Measurements from ENCODE around the gene CMTM4. TPM values are rescaled to one million over a fixed set of nuclear protein-coding genes. Genes with fewer than 3 reads are reported as not detected.
"Not testable (repeated sequence)": the region's sequence is repeated elsewhere in the genome, so short reads cannot be mapped to it uniquely, and the experiment has no call there.

Gene CMTM4
- total RNA-seq, 1 donor from 2014 or later: 82.3 TPM

DNA sequence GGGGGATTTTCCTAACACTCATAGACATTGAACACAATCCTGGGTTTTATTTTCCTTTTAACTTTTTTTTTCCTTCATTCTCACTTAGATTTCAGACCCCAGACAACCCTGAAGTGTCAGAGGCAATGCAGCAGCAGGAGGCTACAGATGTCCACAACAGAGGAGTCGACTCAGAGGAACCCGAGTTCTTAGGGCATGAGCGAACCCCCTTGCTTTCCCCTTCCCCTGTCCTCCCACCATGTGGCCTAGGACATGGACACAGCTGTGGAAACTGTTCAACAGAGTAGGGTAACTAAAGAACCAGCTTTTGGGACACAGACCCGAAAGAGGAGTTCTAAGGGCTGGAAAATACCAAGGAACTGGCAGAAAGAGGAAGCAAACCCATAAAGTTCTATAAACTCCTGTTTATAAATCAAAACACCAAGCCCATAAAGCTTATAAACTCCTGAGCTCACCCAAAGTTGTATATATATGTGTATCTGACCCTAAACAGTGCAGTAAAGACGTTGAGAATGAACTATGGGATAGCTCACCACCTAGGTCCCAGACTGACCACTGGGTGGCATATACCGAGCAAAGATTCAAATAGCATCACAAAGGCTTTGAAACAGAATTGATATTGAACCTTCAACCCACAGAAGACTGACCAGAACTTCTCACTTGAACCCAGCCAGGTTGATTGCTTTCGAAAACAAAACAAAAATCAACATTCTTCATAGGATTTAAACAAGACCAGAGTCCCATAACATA lies 33.9 kb downstream of the CMTM4 start:
- Mint-ChIP-seq H3K27me3 (no peaks in the 10 kb centered on the region), H3K4me1 (ENCODE audit: low read depth) (peaks cover 19% of the 10 kb centered on the region), H3K27ac (no peak overlapping the region), H3K9me3 (ENCODE audit: low read depth) (no peaks in the 10 kb centered on the region), H3K4me3 (ENCODE audit: low read depth) (no peak overlapping the region), H3K36me3 (ENCODE audit: insufficient read depth) (no peaks in the 10 kb centered on the region)
- DNase-seq (ENCODE audit: low spot score, unreplicated experiment): no peak
- TF ChIP-seq, protein P1, sequence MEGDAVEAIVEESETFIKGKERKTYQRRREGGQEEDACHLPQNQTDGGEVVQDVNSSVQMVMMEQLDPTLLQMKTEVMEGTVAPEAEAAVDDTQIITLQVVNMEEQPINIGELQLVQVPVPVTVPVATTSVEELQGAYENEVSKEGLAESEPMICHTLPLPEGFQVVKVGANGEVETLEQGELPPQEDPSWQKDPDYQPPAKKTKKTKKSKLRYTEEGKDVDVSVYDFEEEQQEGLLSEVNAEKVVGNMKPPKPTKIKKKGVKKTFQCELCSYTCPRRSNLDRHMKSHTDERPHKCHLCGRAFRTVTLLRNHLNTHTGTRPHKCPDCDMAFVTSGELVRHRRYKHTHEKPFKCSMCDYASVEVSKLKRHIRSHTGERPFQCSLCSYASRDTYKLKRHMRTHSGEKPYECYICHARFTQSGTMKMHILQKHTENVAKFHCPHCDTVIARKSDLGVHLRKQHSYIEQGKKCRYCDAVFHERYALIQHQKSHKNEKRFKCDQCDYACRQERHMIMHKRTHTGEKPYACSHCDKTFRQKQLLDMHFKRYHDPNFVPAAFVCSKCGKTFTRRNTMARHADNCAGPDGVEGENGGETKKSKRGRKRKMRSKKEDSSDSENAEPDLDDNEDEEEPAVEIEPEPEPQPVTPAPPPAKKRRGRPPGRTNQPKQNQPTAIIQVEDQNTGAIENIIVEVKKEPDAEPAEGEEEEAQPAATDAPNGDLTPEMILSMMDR (IDR thresholded peaks at IDR 0.05; ENCODE audit: unreplicated experiment): peak; percentile 47

DNA sequence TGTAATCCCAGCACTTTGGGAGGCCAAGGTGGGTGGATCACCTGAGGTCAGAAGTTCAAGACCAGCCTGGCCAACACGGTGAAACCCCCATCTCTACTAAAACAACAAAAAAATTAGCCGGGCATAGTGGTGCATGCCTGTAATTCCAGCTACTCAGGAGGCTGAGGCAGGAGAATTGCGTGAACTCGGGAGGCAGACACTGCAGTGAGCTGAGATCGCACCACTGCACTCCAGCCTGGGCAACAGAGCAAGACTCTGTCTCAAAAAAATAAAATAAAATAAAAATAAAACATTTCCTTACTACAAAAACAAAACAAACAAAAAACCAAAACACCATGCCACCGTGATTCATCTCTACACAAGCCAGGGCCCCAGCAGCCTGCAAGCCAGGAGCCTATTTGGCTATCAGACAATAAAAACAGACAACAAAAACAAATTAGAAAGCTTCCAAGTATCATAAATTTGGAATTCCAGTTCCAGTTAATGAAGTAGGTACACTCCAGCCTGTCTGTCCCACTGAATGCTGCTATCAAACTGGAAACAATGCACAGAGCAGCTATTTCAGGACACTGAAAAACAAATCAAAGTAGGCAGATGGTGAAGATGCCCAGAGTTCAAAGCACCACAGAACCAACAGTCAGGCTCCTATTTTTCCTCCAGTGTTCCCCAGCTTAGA lies 34.7 kb downstream of the CMTM4 start:
- DNase-seq (ENCODE audit: low spot score, unreplicated experiment); H3K27me3 Mint-ChIP-seq; H3K27ac Mint-ChIP-seq; H3K4me3 Mint-ChIP-seq (ENCODE audit: low read depth); H3K9me3 Mint-ChIP-seq (ENCODE audit: low read depth); H3K36me3 Mint-ChIP-seq (ENCODE audit: insufficient read depth): not testable (repeated sequence)
- H3K4me1 Mint-ChIP-seq (ENCODE audit: low read depth): peaks cover 19% of the 10 kb centered on the region

DNA sequence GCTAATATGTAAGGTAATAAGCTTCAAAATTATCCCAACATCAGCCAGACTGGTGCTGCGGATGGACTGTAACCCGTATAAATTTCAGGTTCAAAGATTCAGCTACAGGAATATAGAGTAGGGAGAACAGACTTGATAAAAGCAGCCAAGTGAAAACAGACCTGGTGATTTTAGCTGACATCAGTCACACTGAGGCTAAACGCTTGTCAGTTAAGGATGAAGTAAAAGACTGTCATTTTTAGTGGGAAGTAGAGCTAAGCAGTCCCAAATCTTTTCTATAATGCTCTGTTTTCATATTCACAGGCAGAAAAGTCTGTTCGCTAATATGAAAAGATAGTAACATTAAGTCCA lies 35.4 kb downstream of the CMTM4 start:
- Mint-ChIP-seq H3K27me3 (no peaks in the 10 kb centered on the region), H3K4me3 (ENCODE audit: low read depth) (no peak overlapping the region), H3K4me1 (ENCODE audit: low read depth) (peaks cover 19% of the 10 kb centered on the region), H3K9me3 (ENCODE audit: low read depth) (no peaks in the 10 kb centered on the region), H3K36me3 (ENCODE audit: insufficient read depth) (no peaks in the 10 kb centered on the region), H3K27ac (peak overlapping the region; percentile 29)
- TF ChIP-seq, protein P1 (IDR thresholded peaks at IDR 0.05; ENCODE audit: unreplicated experiment): no peak
- no peak for DNase-seq (ENCODE audit: low spot score, unreplicated experiment)

DNA sequence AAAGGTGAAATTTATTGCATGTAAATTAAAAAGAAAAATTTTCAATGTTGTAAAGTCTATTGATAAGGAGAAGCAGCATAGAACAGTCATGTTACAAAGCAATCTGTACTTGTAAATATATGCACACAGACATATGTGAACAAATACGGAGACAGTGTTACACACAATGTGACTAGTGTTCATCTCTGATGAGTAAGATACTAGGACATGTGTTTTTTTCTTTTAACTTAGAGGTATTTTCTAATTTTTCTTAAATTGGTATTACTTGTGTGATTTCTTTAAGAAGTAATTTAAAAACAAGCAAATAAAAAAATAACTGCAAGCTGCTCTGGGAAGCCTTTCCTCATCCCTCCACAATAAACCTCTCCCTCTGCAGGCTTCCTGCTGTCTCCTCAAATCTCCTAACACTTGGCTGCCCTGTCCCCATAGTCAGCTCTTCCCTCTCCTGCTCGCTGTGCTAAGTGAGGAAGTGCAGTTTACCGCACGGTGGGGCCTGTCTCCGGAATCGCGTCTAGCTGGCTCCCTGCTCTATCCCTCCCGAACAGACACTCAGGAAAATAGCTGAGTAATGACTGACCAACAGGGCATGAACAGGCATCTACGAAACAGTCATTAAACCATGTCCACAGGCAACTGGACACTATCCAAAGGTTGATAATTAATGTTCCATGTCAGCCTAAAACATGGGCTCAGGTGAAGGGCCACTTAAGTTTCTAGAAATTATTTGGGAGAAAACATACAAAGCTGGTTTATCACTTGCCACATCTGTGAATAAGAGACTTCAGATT lies 35.9 kb downstream of the CMTM4 start:
- Mint-ChIP-seq H3K4me3 (ENCODE audit: low read depth) (no peak overlapping the region), H3K9me3 (ENCODE audit: low read depth) (no peaks in the 10 kb centered on the region), H3K4me1 (ENCODE audit: low read depth) (peaks cover 19% of the 10 kb centered on the region), H3K36me3 (ENCODE audit: insufficient read depth) (no peaks in the 10 kb centered on the region), H3K27me3 (no peaks in the 10 kb centered on the region), H3K27ac (peak overlapping the region; percentile 30)
- TF ChIP-seq, protein P1 (IDR thresholded peaks at IDR 0.05; ENCODE audit: unreplicated experiment): no peak
- DNase-seq (ENCODE audit: low spot score, unreplicated experiment): no peak

DNA sequence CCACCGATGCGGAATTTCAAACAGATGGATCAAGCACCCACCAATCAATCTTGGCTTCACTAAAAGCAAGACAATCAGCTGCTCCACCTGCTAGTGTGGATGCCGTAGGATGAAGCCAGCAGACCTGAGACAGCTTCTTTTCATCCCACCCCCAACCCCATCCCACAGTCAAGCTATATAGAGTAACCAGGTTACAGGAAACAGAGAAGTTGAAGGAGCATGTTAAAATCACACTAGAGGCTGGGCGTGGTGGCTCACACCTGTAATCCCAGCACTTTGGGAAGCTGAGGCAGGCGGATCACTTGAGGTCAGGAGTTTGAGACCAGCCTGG lies 37.7 kb downstream of the CMTM4 start:
- Mint-ChIP-seq H3K27ac (no peak overlapping the region), H3K4me1 (ENCODE audit: low read depth) (peaks cover 19% of the 10 kb centered on the region), H3K4me3 (ENCODE audit: low read depth) (no peak overlapping the region), H3K36me3 (ENCODE audit: insufficient read depth) (no peaks in the 10 kb centered on the region), H3K9me3 (ENCODE audit: low read depth) (no peaks in the 10 kb centered on the region), H3K27me3 (no peaks in the 10 kb centered on the region)
- TF ChIP-seq, protein P1 (IDR thresholded peaks at IDR 0.05; ENCODE audit: unreplicated experiment): no peak
- DNase-seq (ENCODE audit: low spot score, unreplicated experiment): no peak

Measured in progenitor cell of endocrine pancreas (in vitro differentiated cells).